Aorta (tissue), 5 donors: ENCODE measurements around the gene TMEM94. TPM values are rescaled to one million over a fixed set of nuclear protein-coding genes. Genes with fewer than 3 reads are reported as not detected.
A peak's percentile ranks its signal among the peaks of the same experiment; 100 is the strongest.

Experiments used
- ATAC-seq: fragments of 200-7000 bp; cut with Tn5 transposase; one replicate; pipeline ENCODE4 v1.9.1; 2022; ENCODE audit warnings: moderate library complexity; ENCODE audit not compliant: low FRiP score
- DNase-seq, 2 donors: peaks; one replicate each; pipeline ENCODE4 v3.0.0-alpha.2; 2020
- H3K27ac ChIP-seq, 2 donors: one replicate each; pipeline ENCODE4 v1.5.1; 2013; ENCODE audit warnings: low read length in 2 of 2, mild to moderate bottlenecking in 2 of 2, moderate library complexity in 2 of 2, control low read depth in 1 of 2, inconsistent platforms in 1 of 2, low read depth in 1 of 2
- H3K27me3 ChIP-seq, 2 donors: one replicate each; pipeline ENCODE4 v1.6.1; 2013; ENCODE audit warnings: control low read depth in 1 of 2, low read length in 1 of 2, mild to moderate bottlenecking in 1 of 2, moderate library complexity in 1 of 2; ENCODE audit not compliant: insufficient read depth in 2 of 2, control insufficient read depth in 1 of 2
- H3K36me3 ChIP-seq, 2 donors: one replicate each; pipeline ENCODE4 v1.6.1; 2013; ENCODE audit warnings: control low read depth in 1 of 2, low read length in 1 of 2, mild to moderate bottlenecking in 1 of 2; ENCODE audit not compliant: insufficient read depth in 2 of 2, control insufficient read depth in 1 of 2
- H3K4me1 ChIP-seq, 2 donors: one replicate each; pipeline ENCODE4 v1.6.1; 2013; ENCODE audit warnings: low read length in 2 of 2, control low read depth in 1 of 2, mild to moderate bottlenecking in 1 of 2, moderate library complexity in 1 of 2; ENCODE audit not compliant: insufficient read depth in 2 of 2, control insufficient read depth in 1 of 2
- H3K4me3 ChIP-seq, 2 donors: one replicate each; pipeline ENCODE4 v1.5.1; 2013; ENCODE audit warnings: low read length in 2 of 2, control low read depth in 1 of 2, mild to moderate bottlenecking in 1 of 2
- H3K9me3 ChIP-seq: one replicate; pipeline ENCODE4 v1.6.1; 2013; ENCODE audit warnings: mild to moderate bottlenecking, low read length; ENCODE audit not compliant: control insufficient read depth
- WGBS, 2 donors: extraction: QIAGEN DNeasy Blood & Tissue Kit; methylation state at CpG; one replicate each; pipeline ENCODE4 v1.1.7; 2013; 5-methylcytosine and 5-hydroxymethylcytosine counted together
- intact Hi-C, 2 donors: fragments of 100-400 bp; cut with DNase I; formaldehyde crosslinking; loops; one replicate each; pipeline versions ENCODE4 v1.14.2 to v1.15.0; 2022
- polyA plus RNA-seq, 2 donors: library from polyadenylated mRNA; stranded (reverse); fragments of 200-250 nt; gene quantifications; one replicate each; pipeline ENCODE4 v1.2.3, GENCODE V29; 2013
- total RNA-seq, 2 donors: library from RNA; stranded (reverse); fragmentation: NEBNext Ultra II Directional; extraction: Animal tissue kit (Norgen Biotek cat#: 25700); gene quantifications; one replicate each; pipeline ENCODE4 v1.2.1, GENCODE V29; 2021
- donor health status: healthy with polysubstance abuse.
- donor health status: Bipolar disorder and iron deficiency.
- donor health status: DM: no; HTN: no; CAD: no.
- donor health status: DM: no; HTN: no; CAD: no.
- donor health status: DM: yes; HTN: yes; CAD: no.

TMEM94 gene
- total and polyA plus RNA-seq, 4 donors, result 19.5 to 74.8 (median 53.1) TPM

DNA sequence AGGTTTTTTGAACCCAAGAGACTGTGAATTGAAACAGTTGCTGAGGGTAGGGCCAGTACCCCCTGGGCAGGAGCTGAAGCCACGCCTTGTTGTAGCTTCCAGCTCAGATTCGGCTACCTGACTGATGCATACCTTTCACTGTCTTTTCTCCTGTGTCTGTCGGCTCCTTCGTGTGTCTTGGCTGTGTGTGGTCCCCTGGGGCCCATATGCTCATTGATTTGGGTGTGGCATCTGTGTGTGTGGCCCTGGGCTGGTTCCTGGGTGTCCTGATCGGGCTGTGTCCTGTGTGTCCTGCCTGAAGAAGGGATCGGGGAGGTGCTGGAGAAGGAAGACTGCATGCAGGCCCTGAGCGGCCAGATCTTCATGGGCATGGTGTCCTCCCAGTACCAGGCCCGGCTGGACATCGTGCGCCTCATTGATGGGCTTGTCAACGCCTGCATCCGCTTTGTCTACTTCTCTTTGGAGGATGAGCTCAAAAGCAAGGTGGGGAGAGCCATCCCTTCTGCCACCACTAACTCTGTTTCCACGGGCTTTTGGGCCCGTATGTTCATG is 38.0 kb downstream of the TMEM94 start:
- ATAC-seq (no peak), DNase-seq (peak in 1 of 2 donors; percentile 28)
- WGBS, 2 donors, result 86 to 89% methylated on average over 14 of the region's 14 CpGs
- no peak overlapping the region for H3K4me3 ChIP-seq
- no peaks in the 10 kb centered on the region for H3K4me1 ChIP-seq
- H3K27ac ChIP-seq, result no peak overlapping the region
- peaks cover 0 to 4% of the 10 kb centered on the region in 2 donors for H3K36me3 ChIP-seq
- H3K9me3 ChIP-seq, result no peaks in the 10 kb centered on the region
- no peaks in the 10 kb centered on the region for H3K27me3 ChIP-seq
- intact Hi-C loops, result no loop called here

DNA sequence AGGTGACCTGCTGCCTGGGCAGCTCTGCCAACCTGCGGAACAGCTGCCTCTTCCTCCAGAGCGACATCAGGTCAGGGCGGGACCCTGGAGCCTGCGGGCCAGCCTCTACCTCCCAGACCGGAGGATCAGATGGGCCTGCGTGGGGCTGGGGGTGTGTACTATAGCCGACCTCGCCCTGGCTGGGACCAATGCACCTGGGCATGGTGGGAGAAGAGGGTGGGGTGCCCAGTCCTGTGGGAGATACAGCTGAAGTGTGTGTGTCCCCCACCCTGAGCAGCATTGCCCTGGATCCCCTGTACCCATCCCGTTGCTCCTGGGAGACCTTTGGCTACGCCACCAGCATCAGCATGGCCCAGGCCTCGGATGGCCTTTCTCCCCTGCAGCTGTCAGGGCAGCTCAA is 39.6 kb downstream of the TMEM94 start:
- no peaks in the 10 kb centered on the region for H3K27me3 ChIP-seq
- no peak overlapping the region for H3K4me3 ChIP-seq
- intact Hi-C loops, result no loop called here
- no peak for ATAC-seq
- no peak overlapping the region for H3K27ac ChIP-seq
- H3K4me1 ChIP-seq, result no peaks in the 10 kb centered on the region
- WGBS, 2 donors, result 92 to 93% methylated on average over 10 to 11 of the region's 11 CpGs
- H3K9me3 ChIP-seq, result no peaks in the 10 kb centered on the region
- no peak for DNase-seq
- H3K36me3 ChIP-seq, result peaks cover 0 to 4% of the 10 kb centered on the region in 2 donors

DNA sequence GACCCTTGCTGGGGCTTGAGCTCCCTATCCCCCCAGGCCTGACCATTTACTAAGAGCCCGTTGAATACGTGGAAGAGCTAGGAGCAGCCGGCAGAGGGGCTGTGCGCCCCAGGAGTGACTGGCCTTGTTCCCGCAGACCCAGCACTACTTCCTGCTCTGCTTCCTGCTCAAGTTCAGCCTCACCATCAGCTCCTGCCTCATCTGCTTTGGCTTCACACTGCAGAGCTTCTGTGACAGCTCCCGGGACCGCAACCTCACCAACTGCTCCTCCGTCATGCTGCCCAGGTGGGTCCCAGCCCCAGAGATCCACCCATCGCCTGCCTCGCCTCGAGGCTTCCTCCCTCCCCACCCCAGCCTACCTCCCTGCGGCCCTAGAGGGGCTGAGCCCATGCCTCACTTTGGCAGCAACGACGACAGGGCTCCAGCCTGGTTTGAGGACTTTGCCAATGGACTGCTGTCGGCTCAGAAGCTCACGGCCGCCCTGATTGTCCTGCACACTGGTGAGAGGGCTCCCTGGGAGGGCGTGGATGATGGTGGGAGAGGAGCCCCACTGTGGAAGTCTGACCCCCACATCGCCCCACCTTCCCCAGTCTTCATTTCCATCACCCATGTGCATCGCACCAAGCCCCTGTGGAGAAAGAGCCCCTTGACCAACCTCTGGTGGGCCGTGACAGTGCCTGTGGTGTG is 41.7 kb downstream of the TMEM94 start:
- H3K4me1 ChIP-seq, result no peaks in the 10 kb centered on the region
- H3K36me3 ChIP-seq, result peaks cover 0 to 4% of the 10 kb centered on the region in 2 donors
- no peak for ATAC-seq
- intact Hi-C loops, result no loop called here
- WGBS, 2 donors, result 82 to 84% methylated on average over 21 of the region's 21 CpGs
- H3K27me3 ChIP-seq, result no peaks in the 10 kb centered on the region
- no peaks in the 10 kb centered on the region for H3K9me3 ChIP-seq
- no peak overlapping the region for H3K27ac ChIP-seq
- no peak overlapping the region for H3K4me3 ChIP-seq
- no peak for DNase-seq

DNA sequence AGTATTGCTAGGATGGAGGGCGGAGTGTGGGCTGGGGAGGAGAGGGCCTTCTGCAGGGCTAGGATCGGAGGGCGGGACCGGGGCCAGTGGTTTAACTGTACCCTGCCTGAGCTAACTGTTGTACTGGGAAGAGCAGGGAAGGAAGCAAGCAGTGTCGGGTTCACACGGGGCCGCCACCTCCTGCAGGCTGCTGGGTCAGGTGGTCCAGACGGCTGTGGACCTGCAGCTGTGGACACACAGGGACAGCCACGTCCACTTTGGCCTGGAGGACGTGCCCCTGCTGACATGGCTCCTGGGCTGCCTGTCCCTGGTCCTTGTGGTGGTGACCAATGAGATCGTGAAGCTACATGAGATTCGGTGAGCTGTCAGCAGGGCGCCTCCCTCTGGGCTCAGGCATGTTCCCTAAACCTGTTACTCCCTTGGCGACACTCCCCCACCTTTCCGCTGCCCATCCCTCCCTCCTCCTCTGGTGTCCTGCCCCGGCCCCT is 42.3 kb downstream of the TMEM94 start:
- 66 to 69% methylated on average over 13 to 16 of the region's 16 CpGs for WGBS, 2 donors
- DNase-seq (no peak), ATAC-seq (no peak)
- Histone ChIP-seq H3K36me3 (peaks cover 0 to 4% of the 10 kb centered on the region in 2 donors), H3K27me3 (no peaks in the 10 kb centered on the region), H3K4me1 (no peaks in the 10 kb centered on the region), H3K9me3 (no peaks in the 10 kb centered on the region), H3K4me3 (no peak overlapping the region), H3K27ac (no peak overlapping the region)
- intact Hi-C loops, result no loop called here

DNA sequence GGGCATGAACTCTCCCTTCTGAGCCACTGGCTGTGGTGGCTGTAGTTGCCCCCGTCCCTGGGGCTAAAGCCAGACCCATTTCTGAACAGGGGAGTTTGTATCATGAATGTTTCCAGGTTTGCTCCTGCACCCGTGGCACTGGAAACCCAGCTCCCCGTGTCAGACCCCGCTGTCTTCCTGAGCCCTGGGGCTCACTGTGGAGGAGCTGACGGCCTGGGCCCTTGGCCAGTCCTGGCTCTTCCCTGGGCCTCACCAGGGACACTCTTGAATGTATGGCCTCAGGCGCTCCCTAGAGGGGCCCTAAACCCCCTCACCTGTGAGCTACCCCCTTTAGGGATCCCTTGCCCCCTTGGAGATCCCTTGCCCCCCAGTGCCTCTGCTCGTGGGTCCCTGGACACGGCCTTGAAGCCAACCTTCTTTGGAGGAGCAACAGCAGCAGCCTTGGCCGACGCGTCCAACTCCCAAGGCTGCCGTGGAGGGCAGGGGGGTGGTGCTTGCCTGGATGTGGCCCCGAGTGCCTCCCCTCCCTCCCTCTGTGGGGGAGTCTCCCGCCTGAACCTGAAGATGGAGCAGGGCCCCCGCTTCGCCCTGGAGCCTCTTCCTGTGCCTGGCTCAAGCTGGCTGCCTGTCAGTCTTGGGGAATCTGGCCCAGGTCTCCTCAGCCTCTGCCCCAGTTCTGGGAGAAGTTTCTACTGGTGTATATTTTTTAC is 43.0 kb downstream of the TMEM94 start:
- Histone ChIP-seq H3K27me3 (no peaks in the 10 kb centered on the region), H3K27ac (no peak overlapping the region), H3K9me3 (no peaks in the 10 kb centered on the region), H3K4me1 (no peaks in the 10 kb centered on the region), H3K4me3 (no peak overlapping the region), H3K36me3 (peaks cover 0 to 4% of the 10 kb centered on the region in 2 donors)
- DNase-seq, result no peak
- intact Hi-C loops, result no loop called here
- WGBS, 2 donors, result 47 to 51% methylated on average over 16 of the region's 16 CpGs
- no peak for ATAC-seq

DNA sequence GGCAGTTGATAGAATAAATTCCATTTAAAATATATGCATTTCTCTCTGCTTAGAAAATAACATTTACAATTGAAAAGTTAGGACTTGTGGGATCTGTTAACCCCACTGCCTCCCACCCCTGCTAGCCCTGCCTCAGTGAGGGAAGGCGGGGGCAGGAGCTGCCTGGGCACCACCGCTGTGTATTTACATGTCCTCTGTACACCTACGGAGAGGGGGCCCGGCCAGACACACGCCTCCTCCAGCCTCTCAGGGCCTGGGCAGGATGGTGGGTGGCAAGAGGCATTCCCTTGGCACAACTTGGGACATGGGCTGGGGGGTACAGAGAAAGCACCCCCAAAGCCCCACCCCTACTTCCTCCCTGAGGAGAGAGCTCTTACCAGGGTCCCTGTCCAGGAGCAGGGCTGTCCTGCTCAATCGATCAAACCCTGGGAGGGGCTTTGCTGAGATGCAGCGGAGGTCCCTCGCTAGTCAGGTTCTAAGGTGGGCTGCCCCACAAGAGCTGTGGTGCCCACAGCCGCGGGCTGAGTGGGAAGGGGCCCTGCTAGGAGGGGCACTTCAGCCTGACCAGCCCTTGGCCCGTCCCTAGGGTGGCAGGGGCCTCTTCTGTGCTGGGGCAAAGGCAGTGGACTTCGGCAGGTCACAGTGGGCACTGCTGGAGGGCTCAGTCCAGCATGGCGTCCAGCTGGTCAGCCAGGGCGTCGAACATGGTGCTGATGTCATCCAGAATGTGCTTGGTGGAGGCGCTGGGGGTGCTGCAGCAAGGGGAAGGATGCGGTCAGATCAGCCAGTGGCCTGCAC is 44.2 kb downstream of the TMEM94 start:
- Histone ChIP-seq H3K4me3 (no peak overlapping the region), H3K36me3 (peaks cover 0 to 4% of the 10 kb centered on the region in 2 donors), H3K27me3 (no peaks in the 10 kb centered on the region), H3K4me1 (no peaks in the 10 kb centered on the region), H3K9me3 (no peaks in the 10 kb centered on the region), H3K27ac (peak overlapping the region in 1 of 2 donors; percentile 10)
- ATAC-seq (no peak), DNase-seq (no peak)
- WGBS, 2 donors, result 80 to 85% methylated on average over 17 of the region's 17 CpGs
- intact Hi-C loops, result no loop called here

DNA sequence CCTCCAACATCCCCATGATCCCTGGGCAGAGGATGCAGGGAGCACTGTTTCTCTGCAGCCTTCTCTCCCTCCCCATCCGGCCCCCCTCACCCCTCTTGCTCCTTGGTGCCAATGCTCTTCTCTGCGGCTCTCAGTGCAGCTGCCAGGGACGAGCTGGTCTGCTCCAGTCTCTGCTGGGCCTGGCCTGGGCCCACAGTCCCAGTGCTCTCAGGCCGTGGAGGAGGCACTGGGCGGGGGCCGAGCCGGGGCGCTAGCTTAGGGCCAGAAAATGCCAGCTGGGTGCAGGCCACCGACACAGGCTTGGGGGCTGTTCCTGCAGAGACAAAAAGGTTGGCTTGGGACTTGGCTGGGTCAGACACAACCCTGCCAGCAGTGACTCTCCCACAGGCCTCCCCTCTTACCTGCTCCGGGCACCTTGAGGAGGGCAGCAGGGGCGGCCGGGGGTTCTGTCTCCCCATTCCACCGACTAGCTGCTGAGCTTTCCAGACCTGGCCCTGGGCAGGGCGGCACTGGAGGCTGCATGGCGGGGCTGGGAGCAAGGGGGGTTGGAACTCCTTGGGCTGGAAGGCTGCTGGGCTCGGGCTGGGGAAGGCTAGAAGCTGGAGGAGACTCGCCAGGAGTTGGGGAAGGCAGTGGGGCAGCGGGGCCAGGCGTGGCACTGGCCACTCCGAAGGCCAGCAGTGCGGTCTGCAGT is 45.1 kb downstream of the TMEM94 start:
- DNase-seq (no peak), ATAC-seq (peak; percentile 45)
- Histone ChIP-seq H3K4me1 (no peaks in the 10 kb centered on the region), H3K27me3 (no peaks in the 10 kb centered on the region), H3K36me3 (peaks cover 0 to under 1% of the 10 kb centered on the region in 2 donors), H3K9me3 (no peaks in the 10 kb centered on the region), H3K27ac (peak overlapping the region in 1 of 2 donors; percentile 28), H3K4me3 (no peak overlapping the region)
- WGBS, 2 donors, result 7 to 13% methylated on average over 21 of the region's 21 CpGs
- intact Hi-C loops, result no loop called here
